ENCODE measurements around the gene RPS19BP1.
"Not testable (repeated sequence)": the region's sequence is repeated elsewhere in the genome, so short reads cannot be mapped to it uniquely, and the experiment has no call there.

The RPS19BP1 gene

DNA sequence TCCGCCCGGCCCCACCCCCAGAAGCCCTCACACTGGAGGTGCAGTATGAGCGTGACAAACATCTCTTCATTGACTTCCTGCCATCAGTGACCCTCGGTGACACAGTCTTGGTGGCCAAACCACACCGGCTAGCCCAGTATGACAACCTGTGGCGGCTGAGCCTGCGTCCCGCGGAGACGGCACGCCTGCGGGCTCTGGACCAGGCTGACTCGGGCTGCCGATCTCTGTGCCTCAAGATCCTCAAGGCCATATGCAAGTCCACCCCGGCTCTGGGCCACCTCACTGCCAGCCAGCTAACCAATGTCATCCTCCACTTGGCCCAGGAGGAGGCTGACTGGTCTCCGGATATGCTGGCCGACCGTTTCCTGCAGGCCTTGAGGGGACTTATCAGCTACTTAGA is 18.8 kb downstream of the RPS19BP1 start:
- no peak for DNase-seq (ENCODE audit: low read depth)

DNA sequence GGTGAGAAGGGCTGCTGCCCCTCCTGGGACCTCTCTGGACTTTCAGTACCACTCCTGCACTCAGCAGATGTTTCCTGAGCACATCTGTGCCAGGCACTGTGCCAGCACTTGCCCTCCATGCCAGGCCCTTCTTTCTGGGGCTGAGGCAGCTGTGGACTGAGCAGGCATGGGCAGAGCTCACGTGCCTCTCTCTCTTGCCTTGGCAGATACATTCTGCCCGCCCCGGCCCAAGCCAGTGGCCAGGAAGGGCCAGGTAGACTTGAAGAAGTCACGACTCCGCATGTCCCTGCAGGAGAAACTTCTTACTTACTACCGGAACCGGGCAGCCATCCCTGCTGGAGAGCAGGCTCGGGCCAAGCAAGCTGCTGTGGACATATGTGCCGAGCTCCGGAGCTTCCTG is 20.5 kb downstream of the RPS19BP1 start:
- no peak for DNase-seq (ENCODE audit: low read depth)

DNA sequence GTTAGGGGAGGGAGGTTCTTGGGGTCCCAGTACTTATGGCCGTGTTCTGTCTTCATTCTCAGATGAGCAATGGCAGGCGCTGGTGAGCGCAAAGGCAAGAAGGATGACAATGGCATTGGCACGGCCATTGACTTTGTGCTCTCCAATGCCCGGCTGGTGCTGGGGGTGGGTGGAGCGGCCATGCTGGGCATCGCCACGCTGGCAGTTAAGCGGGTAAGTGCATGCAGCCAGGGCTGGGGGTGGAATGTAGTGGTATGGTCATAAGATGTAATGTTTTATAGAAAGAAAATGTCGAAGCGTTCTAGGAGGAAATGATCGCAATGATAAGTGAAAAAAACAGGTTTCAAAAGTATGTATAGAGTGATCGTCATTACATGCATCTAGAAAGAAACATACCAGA is 21.3 kb downstream of the RPS19BP1 start:
- no peak for DNase-seq (ENCODE audit: low read depth)

DNA sequence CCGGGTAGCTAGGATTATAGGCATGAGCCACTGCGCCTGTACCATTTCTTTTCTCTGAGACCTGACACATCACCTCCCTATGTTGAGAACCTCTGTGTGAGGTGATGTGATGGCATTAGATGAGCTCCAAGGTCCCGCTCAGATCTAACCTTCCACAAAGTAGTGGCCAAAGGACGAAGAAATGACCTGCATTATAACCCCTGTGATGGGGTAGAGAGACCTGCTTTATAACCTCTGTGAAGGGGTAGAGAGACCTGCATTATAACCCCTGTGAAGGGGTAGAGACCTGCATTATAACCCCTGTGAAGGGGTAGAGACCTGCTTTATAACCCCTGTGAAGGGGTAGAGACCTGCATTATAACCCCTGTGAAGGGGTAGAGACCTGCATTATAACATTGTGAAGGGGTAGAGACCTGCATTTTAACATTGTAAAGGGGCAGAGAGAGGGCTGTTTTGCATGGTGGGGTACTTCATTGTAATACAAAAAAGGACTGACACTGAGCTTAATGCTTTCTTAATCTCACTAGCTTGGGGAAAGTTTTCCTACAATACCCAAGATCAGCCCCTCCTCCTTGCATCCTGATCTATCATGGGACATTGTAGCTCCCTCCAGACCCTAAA is 21.9 kb downstream of the RPS19BP1 start:
- no peak for DNase-seq (ENCODE audit: low read depth)

DNA sequence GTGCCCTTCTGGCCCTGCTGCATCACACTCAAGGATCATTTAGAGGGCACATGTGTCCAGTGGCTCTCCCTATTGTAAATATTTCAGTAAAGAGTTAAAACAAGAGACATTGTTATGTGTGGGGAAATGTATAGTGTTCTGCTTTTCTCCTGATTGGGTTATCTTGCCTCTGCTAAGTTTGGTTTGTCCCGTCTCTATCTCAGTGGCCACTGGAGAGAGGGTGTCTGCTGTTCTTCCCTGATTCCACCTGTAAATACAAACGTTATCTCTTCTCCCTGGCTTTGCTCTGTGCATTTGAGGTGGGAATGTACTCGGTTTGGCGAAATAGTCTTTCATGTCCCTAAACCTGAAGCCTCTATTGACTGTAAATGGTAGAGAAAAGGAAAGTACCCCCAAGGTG is 24.2 kb downstream of the RPS19BP1 start:
- no peak for DNase-seq (ENCODE audit: low read depth)

DNA sequence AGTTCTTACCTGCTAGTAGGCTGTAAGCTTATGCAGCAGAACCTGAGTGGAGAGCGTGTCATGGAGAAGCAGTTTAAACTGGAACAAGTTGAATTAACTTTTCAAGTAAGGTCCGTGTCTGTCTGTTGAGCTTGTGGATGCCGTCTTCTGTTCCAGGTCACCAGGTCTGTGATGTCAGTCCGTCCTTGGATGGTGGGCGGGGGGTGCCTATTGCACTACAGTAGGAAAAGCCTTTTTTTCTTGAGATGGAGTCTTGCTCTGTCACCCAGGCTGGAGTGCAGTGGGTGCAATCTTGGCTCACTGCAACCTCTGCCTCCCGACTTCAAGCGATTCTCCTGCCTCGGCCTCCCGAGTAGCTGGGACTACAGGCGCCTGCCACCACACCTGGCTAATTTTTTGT is 25.5 kb downstream of the RPS19BP1 start:
- not testable (repeated sequence) for DNase-seq (ENCODE audit: low read depth)

DNA sequence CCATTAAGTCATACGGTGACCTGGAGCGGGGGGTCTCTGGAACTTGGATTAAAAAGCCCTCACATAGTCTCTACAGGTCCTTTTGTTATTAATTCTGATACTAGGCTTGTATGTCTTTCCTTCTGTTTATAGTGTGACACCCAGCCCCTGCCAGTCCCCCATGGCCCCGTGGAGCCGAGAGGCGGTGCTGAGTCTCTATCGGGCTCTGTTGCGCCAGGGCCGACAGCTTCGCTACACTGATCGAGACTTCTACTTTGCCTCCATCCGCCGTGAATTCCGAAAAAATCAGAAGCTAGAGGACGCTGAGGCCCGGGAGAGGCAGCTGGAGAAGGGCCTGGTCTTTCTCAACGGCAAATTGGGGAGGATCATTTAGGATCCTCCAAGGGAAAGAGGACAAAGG is 28.5 kb downstream of the RPS19BP1 start:
- DNase-seq (ENCODE audit: low read depth) = no peak

DNA sequence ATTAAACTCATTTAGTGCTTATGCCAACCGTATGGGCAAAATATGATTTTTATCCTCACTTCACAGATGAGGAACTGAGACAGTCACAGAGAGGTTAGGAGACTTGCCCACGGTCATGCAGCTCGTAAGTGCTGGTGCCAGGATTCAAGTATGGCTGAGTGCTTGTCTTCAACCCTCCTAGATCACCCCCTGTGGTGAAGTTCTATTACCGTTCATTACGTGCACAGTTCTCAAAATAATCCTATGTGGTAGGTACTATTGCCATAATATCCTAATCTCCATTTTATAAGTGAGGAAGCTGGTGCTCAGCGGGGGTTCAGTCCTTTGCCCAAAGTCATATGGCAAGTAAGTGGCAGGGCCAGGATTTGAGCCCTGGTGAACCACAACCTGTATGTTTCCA is 28.9 kb downstream of the RPS19BP1 start:
- DNase-seq (ENCODE audit: low read depth) = no peak

DNA sequence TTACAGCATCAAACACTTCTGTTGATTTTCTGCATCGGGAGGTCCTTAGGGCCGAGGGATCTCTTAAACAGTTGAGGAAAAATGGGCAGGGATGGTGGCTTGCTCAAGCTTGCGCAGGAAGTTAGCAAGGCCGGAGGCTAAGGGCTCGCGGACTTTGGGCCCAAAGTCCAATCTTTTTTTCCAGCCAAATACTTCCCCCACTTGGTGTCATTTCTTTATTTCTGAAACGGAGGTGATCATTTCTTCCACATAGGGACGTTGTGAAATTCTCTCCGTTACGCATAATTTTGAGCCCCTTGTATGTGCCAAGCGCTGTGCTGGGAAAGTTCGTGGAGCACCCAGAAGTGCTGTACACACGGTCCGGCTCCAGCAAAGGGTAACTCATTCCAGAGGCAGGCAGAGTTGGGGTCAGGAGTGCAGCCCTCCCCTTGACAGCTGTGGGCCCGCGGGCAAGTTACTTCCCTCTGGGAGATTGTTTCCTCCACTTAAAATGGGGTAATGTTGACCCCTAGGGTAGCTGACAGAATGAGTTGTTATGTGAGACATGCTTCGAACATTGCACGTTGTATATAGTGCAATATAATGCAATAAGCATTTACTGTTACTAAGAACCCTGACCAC is 29.6 kb downstream of the RPS19BP1 start:
- peak; percentile 39 for DNase-seq (ENCODE audit: low read depth)

DNA sequence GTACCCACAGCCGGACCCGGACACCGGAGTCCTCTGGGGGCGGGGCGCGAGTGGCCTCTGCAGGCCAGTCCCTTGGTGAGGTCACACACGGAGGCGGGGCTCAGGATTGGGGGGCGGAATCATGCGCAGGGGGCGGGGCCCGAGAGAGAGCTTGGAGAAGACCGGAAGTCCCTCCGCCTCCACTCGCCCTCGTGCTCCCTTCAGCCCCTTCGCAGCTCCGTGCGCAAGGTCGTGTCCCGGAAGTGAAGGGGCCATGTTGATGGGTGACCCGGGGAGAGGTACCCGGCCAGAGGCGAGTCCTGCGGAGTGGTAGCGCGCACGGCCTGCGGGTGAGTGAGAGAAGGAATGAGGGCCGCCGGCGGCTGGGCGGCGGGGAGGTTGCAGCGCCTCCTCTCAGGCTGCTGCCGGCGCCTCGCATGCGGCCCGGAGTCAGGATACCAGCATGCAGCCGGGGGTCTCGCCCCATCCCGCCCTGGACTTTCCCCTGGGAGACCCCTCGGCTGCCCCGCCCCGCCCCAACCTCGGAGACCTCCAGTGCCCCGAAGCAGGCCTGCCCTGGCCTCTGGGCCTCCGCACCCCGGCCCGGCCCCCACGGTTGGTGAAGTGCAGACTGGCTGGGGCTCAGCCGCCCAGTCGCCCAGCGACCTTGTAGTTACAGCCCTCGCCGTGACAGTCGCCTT is 30.3 kb downstream of the RPS19BP1 start, which contains the start of gene MIEF1:
MIEF1 (plus strand) TSS at position 182 of the 680 bp plus-strand sequence. CDS start 9,005 bp downstream, outside the sequence.
- DNase-seq (ENCODE audit: low read depth) = peak; percentile 97

DNA sequence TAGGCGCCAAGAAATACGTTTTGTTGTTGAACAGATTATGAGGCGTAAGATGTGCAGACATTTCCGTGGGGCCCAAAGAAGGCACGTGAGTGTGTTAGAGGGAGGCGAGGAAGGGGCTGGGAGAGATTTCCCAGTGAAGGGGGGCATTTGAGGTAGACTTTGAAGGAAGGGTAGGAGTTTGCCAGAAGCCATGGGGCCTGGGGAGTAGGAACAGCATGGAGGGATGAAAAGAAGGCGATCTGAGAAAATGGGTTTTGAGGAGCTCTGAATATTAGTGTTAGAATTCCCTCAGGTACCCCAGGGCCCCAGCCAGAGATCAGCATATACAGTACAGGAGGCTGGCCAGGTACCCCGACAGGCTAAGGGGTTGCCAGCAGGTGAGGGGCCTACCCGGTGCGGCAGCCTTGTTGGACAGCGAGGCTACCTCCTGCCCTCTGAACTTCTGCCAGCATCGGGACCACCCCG is 30.9 kb downstream of the RPS19BP1 start:
- no peak for DNase-seq (ENCODE audit: low read depth)

DNA sequence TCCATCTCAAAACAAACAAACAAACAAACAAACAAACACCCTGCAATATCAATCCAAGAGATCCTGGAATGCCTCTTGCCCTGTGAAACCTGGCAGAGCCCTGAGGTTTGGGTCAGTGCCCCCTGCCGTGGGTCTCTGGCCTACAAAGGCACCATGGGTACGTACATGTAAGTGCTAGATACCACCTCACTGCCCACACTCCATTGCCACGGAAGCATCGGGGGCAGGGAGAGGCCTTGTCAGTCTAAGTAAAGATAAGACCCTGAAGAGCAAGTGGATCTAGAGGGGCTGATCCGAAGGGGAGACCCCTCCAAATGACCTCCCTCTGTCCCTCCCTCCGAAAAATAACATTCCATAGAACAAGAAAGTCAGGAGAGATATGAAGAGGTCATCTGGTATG is 32.4 kb downstream of the RPS19BP1 start:
- no peak for DNase-seq (ENCODE audit: low read depth)

DNA sequence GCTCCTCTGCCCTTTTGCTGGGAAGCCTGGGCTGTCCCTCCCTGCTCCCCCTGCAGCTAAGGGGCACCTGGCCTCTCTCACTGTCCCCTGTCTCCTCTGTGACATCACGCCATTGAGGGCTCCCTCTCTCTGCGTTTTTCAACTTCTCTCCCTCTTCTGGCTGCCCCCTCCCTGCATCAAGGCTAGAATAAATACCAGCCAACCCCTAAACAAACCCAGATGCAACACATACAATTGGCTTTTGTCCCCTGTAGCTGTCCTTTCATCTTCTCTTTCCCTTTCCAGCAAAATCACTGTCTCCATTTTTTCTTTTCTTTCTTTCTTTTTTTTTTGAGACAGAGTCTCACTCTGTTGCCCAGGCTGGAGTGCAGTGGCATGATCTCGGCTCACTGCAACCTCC is 33.7 kb downstream of the RPS19BP1 start:
- no peak for DNase-seq (ENCODE audit: low read depth)

DNA sequence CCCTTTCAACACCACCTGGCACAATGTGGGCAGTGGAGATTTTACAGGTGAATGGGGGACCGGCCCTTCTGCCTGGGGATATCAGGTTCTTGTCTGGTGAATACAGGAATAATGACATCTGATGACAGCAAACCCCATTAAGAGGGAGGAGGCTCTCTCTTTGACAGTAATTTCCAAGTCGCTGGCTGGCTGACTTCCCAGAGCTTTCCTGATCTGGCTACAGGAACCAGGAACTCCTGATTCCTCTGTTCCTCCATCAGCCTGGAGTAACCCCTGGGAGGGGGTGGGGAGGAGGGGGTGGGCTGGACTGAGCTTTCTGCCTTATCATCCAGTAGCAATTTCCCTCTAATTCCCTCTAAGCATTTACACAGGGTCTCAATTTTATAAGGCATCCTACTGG is 34.2 kb downstream of the RPS19BP1 start:
- DNase-seq (ENCODE audit: low read depth) = no peak

DNA sequence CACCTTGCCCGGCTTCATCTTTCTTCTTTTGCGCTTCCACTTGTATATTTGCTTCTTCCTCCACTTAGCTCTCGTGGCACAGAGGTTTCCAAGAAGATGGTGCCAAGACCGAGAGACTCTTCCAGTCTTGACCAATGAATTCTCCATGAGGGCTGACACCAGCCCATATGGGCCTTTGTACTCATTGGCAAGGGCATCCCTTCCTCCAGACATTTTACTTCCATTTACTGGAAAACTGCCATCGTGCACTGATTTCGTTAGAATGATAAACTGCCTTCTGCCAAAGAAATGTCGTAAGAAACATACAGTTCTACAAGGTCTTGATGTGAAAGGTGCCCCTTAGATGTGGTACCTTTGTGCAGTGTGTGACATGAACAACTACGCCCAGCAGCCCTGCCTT is 35.1 kb downstream of the RPS19BP1 start:
- no peak for DNase-seq (ENCODE audit: low read depth)

DNA sequence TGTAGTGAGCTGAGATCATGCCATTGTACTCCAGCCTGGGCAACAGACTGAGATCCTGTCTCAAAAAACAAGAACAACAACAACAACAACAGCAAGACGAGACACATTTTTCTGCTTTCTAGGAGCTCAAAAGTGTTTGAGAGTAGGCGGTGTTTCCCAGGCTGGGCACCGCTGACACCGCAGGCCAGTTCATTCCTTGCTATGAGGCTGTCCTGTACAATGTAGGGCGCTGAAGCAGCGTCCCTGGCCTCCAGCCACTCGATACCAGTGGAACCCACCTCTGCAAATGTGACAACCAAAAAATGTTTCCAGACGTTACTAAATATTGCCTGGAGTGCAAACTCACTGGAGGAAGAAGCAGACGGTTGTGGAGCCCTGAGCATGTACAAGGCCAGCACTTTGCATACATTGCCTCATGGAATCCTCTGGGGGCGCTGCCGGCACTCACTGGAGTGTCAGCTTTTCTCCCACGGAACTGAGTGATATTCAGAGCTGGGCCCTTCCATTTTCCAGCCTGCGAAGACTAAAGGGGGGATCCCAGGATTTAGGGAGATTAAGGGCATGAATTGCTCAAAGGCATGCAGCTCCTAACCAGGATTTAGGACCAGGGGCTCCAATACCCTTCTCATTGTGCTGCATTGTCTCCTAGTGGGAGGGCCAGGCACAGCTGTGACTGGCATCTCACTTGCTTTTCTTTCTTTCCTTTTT is 36.3 kb downstream of the RPS19BP1 start:
- DNase-seq (ENCODE audit: low read depth) = peak; percentile 77

DNA sequence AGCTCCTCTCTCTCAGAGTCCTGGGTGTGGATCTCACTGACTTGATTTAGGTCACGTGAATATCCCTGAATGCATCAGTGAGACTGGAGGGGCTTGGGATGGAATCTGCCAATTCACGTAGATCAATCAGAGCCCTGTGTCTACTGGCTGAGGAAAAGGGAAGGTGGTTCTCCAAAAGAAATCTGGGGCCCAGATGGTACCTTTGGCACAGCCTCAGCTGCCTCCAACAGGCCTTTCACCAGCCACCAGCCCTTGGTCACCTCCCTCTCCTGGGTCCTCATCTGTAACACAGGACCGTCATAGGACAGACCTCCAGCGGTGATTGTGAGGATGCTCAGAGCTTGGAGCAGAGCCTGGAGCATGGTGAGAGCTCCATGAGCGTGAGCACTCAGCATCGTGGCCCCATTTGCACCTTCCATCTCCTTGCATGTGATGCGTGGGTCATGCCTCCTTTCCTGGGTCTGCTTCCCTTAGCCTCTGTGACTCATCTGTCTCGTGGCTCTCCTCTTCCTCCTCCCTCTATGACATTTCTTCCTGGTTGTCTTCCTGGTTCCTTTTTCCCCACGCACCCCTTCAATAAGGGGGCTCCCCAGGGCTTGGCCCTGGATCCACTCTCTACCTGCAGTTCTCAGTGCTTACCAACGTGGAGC is 38.0 kb downstream of the RPS19BP1 start:
- no peak for DNase-seq (ENCODE audit: low read depth)

DNA sequence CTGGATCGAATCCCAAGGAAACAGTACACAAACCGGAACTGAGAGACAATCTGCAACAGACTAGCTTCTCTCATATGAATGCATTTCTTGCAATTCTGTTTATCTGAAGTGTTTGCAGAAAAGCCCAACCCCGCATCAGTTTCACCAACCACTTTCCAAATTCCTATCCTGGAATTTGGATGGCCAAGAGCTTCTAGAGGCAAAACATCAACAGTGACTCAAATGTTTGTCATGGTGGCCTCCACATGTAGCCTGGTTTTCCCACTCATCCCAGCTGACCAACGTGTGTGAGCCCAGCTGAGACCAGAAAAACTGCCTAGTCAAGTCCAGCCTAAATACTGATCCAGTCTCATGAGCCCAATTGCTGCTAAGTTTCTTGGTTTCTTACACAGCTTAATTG is 38.8 kb downstream of the RPS19BP1 start:
- peak; percentile 45 for DNase-seq (ENCODE audit: low read depth)

DNA sequence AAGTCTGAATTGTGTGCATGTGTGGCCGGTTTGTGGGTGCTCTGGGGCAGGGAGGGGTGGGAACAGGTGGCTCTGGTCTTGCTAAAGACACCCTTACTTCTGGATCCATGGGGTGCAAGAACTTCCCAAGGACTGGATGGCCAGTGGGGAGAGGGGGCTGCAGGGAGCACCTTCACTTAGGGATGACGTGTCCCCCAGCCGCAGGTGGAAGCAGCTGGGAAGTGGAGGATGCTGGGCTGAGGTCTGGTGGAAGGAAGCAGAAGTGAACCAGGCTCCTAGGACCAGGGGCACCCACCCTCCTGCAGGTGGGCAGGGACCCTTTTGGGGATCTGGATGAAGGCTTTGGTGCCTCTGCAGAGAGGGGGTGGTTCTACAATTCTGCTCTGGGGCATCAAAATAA is 40.4 kb downstream of the RPS19BP1 start:
- no peak for DNase-seq (ENCODE audit: low read depth)

DNA sequence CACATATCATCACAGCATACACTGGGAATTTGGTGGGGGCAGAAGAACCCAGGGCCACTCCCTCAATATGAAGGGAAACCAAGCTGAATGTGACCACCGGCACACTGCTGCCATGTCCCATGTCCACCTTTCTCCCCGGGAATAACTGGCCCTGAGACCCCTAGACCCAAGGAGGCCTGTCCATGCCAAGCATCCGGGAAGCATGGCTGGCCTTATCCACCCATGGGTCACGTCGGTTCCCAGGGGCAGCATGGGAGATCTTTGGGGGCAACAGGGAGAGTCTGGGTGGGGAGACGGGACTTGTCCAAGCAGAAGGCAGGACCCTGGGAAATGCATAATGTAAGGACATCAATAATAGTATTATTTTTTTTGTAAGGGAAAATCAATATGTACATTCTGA is 40.9 kb downstream of the RPS19BP1 start:
- DNase-seq (ENCODE audit: low read depth) = no peak

DNA sequence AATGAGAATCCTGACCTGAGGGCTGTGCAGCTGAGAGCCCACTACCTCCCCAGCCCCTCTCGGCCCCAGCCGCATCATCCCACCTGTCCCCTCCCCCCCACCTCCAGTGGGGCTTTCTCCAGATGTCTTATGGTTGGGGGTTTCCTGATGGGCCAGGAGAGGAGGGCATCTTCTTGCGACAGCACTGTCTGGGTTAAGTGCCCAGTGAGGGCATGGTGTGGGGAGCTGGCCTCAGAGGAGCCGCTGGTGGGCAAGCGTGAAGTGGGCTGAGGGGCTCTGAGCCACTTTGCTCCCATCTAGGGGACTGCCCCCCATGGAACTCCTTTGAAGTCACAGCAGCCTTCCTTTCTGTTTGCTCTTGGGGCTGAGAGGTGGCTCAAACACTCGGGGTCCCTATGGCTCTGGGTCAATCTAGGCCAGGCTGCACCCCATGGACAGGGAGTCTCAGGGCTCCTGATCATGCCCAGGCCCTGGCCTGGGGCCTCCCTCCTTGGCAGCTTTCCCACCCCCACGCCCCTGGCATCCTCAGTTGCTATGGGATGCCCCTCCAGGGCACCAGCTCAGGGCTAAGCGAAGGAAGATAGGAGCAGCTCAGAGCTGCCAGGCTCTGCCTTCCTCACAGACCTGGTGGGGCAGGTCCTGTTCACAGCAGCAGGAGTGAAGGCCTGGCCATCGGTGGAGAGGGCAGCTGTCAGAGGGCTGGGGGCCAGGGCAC is 41.4 kb downstream of the RPS19BP1 start:
- DNase-seq (ENCODE audit: low read depth) = no peak

All from iris pigment epithelial cell (primary cell).